Hematopoietic multipotent progenitor cell treated with erythropoietin and hydrocortisone succinate and interleukin-3 and kit ligand, for 6 days (in vitro differentiated cells): Measurements from ENCODE around the gene TPRA1.

Experiments used
- DNase-seq: peaks from one replicate; pipeline ENCODE4 v3.0.0-alpha.2; 2015

Gene TPRA1

DNA sequence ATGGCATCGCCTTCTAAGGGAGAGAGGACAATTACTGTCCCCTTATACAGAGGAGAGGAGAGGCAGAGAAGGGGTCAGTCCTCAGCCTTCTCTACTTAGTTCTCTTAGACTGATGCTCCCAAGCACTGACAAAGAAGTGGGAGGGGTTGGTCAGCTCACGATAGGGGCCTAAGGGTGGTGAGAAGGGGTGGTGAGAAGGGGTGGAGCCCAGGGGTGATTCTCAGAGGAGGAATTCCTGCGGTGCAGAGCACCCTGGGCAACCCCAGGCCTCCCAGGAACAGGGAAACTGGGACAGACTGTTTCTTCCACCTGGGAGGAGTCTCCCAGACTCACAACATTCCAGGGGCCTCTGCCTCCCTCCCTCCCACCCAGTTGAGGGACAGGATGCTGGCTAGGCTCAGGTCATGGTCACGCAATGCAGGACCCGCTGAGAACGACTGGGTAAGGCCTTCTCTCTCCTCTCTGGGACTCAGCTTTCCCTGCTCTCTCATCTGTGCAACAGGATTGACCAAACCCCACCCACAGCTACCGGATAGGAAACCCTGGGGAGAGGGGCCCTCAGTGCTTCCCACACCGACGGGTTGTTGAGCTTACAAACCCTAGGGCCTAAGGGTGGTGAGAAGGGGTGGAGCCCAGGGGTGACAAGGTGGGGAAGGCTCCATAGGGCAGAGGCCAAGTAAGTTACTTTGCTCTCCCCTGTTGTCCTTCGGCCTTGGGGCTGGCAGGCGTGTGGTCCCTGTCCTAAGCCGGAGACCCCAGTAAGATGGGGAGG lies 1.5 kb downstream of the TPRA1 start:
- DNase-seq = peak; percentile 68

DNA sequence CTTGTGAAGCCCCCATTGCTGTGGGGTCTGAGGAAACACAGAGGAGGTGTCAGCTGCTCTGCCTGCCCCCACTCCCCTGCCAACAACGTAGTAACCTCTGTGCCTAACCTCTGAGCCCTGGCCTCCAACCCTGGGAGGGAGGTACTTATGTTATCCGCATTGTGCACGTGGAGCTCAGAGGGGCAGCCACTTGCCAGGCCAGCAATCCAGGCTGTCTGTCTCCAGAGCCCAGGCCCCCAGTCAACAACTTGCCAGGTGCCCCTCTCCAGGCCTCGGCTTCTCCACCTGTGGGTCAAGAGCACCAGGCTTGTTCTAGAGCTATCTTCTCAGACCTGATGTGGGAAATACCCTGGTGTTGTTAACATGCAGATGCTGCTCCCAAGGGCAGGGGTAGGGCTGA lies 2.7 kb downstream of the TPRA1 start:
- DNase-seq = no peak

DNA sequence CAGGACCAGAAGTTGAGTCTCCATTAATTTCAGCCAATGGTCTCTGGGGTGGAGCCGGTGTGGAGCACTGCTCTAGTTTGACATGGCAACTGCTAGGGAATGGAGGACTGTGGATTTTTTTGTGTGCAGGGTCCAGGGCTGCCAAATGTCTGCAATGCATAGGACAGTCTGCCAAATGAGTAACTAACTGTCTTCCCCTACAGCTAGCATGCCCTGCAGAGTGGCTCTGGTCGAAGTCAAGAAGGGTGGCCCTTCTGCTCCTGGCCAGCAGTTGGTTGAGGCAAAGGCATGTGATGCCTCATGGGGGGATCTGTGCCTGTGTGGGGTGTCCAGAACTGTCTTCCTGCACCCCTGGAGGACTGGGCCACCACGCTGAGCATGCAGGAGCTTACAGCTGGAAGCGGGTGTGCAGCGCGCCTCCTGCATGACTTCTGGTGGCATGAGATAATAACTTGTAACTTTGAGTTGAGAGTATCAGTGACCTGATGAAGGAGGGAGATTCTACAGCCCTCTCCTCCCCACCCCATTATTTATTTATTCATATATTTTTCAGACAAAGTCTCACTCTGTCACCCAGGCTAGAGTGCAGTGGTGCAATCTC lies 4.6 kb downstream of the TPRA1 start:
- peak; percentile 84 for DNase-seq

DNA sequence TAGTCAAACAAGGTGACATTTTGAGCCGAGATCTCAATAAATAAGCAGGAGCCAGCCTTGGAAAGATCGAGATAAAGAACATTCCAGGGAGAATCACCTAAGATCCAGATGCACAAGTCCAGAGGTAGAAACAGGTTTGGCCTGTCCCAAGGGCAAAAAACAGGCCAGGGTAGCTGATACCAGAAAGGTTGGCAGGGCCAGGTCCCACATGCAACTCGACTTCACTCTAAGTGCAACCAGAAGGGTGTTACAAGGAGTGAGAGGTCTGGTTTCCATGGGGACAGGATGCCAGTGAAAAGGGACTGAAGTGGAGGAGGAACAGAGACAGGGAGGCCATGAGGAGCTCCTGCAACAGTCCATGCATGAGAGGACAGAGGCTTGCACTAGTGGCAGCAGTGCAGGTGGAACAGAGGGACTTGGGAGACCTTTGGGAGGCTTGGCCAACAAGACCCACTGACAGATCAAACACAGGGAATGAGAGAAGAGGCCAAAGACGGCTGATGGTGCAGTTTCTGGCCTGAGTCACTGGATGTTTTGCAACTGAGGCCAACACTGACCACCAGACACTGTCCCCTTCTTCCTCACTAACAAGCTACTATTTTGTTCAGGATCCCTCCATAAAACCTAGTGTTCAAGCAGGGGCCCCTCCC lies 5.2 kb downstream of the TPRA1 start:
- no peak for DNase-seq

DNA sequence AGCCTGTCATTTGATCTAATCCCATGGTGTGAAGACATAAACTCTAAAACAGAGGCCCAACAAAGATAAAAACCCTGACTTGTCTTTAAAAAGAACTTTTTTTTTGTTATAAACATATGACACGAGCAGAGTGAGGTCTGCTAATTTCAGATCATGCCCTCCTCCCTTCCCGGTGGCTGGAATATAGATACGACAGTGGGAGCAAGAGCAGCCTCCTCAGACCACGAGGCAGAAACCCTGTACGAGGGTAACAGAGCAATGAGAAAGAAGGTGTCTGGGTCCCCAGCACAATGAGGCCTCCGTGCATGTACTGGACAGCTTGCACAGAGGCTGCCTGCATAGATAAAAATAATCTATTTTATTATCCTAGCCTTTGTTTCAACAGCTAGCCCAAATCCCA lies 5.8 kb downstream of the TPRA1 start:
- peak; percentile 29 for DNase-seq

DNA sequence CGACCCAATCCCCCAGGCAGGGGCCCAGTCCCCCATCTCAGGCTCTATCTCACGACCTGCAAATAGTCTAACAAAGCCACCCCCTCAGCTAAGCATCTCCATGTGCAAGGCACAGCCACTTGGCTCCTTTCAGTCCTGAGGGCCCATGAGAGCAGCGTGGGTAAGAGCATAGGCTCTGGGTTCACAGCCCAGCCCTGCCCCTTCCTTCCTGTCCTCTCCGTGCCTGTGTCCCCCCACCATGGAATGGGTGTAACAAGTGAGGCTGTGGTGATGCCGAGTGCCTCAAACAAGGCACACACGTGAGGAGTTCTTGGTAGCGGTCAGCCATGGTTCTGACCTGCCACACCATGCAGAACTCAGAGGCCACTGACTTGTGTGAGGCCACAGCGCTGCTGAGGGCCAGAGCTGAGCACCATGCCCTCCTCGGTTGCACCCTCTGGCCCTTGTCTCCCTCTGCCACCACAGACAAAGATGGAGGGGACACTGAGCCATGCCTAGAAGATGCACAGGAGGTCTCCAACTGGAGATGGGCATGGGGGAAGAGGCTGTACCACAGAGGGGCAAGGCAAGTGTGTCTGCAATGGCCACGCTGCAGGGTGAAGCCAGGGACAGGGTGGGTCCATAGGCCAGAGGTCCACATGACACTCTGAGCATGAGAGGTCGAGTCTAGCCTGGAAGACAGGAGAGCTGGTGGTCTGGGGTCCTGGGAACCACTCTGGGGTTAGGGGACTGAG lies 10.0 kb downstream of the TPRA1 start:
- no peak for DNase-seq

DNA sequence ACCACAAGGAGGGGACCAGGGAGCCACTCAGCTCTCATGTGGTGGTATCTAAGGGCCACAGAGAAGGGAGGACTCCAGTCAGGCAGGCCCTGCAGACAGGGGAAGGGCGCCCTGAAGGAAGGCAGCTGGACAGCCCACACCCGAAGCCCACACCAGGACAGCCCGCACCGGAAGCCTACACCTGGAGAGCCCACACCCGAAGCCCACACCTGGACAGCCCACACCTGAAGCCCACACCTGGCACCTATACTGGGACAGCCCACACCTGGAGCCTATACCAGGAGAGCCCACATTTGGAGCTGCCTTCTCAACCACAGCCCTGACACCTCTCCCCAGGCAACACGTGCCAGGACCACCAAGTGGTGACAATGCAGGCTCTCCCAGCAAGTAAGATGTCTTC lies 11.7 kb downstream of the TPRA1 start:
- no peak for DNase-seq

DNA sequence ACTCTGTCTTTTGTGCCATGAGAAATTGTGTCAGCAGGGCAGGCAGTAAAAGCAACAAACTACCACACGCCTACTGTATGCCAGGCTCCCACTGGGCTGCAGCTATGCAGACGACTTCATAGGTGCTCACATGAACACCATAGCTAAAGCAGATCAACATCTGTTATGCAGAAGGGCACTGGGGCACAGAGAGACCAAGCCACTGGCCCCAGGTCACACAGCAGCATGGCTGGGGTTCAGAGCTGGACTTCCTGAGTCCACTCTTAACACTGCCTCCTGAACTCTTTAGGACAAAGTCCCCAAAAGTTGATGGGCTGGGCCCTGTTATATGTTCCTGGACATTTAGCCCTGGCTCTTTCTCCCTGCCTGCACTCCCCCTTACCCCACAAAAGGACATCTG lies 12.4 kb downstream of the TPRA1 start:
- no peak for DNase-seq

DNA sequence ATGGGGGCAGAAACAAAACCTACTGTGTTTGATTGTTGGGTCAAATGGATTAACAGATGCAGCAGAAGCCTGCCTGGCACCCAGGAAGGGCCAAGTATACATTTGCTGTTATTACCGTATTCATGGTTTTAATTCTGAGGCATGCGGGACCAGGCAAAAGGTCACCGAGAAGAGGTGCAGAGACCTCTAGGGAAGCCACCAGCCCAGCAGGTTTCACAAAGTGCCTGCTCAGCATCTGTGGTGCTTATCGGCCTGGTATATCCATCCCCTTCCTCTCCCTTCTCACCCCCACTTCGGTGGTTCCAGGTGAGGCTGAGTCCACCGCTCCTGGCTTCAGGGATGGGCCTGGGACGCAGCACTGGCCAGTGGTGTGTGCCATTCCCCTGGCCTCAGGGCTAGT lies 13.1 kb downstream of the TPRA1 start:
- DNase-seq = no peak

DNA sequence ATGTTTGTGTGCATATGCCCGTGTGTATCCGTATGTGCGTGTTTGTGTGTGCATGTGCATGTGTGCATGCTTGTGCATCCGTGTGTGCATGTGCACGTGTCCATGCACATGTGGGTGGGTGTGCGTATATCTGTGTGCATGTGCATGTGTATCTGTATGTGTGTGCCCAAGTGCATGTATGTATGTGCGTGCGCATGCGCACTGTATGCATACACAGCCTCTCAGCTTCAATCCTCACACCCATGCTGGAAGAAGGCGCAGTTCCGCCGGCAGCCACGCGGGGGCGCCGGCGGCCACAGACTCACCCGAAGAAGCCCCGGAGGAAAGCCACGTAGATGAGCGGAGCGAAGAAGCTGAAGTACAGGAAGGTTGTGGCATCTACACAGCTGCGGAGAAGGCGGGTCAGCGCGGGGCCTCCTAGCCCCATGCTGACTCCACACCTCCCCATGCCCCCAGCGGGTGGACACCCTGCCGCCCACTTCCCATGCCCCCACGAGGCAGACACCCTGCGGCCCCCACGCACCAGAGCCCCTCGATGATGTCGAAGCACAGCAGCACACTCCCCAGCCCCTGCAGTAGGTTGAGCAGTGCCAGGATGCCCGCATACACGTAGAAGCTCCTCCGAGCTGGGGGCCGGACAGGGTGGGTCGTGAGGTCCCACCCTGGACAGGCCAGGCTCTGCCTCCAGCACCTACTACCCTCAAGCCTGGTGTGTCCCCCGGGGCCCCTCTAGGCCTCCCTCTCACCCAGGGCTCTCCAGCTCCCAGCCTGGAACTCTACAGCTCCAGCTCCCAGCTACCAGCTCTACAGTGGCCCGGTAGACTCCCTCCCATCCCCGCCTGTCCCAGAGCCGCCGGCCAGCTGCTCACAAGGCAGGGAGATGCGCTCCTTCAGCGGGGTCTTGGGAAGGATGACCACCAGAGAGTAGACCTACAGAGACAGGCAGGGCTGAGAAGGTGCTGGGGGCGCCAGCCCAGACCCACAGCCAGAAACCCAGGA lies 15.4 kb downstream of the TPRA1 start:
- peak; percentile 92 for DNase-seq

DNA sequence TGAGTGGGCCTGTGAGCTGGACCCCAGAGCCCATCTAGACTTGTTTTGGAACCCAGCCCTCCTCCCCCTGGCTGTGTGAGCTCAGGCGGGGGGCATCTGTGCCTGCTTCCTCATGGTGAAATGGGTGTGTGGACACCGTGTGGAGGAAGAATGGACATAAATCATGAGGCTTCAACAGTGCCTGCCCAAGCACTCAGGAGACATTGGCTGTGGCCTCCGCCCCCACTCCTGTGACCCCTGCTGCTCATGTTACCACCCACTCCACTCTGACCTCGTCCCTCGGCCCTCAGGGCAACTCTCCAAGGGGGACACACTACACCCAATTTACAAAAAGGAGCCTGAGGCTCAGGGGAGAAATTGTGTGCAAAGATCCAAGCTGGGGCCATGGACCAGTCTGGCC lies 16.6 kb downstream of the TPRA1 start:
- no peak for DNase-seq

DNA sequence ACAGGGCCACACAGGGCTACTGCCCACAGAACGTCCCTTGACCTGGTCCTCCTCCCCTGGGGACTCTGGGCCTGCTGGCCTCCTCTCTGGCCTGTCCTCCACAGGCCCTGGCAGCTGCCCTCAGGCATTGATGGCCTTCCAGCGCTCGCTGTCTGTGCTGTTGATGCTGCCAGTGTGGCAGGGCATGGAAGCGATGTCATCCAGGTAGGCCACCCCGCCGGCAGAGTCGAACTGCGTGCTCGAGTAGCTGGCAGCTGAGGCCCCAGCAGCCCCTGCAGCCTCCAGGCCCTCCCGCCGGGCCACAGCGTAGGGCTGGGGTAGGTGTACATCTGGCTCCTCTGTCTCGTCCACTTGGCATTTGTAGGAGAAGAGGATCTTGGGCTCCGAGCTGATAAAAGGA lies 17.1 kb downstream of the TPRA1 start:
- no peak for DNase-seq

DNA sequence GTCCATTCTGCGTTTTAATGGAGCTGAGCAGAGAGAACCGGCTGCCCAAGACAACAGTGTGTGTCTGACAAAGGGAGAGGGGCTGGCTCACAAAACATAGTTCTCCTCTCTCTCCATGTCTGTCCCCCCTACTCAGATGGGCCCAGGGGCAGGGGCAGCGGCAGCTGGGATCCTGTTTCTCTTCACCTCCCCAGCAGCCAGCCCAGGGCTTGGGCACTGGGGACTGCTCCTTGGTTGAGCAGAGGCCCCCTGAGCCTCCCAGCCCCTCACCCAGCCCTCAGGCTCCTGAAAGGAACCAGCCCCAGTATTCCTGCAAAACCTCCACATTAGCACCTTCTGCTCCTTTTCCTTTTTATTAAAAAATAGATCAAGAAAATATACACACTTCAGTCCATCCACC lies 17.8 kb downstream of the TPRA1 start:
- no peak for DNase-seq

DNA sequence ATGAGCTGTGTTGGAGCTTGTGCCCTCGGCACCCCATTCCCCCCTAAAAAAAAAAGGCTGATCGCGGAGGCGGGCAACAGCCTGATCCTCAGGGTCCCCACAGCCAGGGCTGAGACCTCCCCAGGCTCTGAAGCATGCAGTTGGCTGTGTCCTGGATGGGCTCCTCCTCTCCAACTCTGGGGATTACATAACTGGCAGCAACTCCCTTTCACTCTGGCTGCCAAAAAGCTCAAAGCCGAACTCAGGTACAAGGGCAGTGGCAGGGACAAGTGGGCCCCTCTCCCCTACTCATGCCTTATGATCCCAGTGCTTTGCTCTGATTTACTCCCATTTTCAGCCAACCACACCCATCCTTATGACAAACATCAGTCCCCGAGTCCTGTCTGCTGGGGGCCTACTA lies 18.3 kb downstream of the TPRA1 start:
- DNase-seq = no peak

DNA sequence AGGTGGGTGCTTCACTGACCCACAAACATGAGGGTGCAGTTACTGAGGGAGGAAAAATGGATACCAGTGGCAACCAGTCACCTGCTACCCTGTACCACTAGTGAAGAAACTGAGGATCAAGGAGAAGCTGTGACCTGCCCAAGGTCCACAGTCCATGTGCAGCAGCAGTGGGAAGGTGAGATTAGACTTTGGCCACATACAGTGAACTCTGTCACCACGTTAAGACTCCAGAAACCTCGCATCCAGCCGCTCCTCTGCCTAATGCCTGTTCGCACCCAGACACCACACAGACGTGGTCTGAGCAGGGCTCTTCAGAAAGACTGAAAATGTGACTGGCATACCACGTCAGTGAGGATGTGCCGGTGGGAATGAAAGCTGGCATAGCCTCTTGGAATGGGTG lies 20.0 kb downstream of the TPRA1 start:
- no peak for DNase-seq

DNA sequence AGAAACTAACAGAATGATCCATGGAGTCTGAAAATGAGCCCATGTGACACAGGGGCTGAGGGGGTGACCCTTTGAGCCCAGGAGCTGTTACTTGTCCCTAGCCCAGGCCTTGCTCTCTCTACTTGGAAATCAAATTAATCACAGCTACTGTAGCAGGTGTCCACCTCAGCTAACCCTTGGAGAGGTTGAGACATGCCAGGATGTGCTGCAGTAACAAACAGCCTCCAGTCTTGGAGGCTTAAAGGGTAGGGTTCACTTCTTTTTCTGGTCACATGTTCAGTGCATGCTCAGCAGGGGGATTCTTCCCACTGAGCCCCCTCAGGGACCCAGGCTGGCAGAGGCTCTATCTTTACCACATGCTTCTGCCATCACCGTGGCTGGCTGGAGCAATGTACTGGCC lies 21.4 kb downstream of the TPRA1 start:
- DNase-seq = no peak

DNA sequence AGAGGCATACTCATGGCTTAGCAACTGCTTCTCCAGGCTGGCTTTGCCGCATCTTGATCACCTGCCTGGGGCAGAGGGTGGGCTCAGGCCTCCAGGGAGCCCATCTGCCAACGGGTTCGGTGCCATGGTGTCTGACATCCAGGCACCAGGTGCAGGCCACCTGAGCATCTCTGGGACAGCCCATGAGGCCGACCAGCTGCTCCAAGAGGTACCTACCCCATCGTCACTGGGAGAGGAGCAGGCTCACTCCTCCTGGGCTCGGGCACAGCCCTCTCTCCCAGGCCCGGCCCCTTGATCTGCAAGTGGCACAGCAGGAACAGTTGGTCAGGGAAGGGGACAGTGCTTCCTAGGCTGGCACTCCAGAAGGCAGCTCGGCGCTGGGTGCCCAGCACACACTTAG lies 21.9 kb downstream of the TPRA1 start:
- DNase-seq = no peak

DNA sequence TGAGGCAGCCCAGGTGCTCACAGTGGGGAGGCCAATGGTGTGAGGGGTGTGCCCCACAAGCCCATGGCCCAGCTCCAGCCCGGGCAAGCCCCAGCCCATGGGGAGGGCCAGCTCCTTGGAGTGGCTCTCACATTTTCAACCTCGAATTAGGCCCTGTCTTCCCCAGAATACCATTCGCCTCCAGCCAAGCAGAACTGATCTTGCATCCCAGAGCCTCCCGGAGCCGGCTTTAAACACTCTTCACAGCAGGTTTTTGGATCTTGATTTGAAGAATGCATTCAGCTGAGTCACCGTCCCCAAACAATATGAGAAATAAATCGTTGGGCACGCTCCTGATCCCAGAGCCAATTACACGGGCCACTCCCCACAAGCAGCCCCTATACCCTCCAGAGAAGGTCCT lies 23.7 kb downstream of the TPRA1 start:
- DNase-seq = no peak

DNA sequence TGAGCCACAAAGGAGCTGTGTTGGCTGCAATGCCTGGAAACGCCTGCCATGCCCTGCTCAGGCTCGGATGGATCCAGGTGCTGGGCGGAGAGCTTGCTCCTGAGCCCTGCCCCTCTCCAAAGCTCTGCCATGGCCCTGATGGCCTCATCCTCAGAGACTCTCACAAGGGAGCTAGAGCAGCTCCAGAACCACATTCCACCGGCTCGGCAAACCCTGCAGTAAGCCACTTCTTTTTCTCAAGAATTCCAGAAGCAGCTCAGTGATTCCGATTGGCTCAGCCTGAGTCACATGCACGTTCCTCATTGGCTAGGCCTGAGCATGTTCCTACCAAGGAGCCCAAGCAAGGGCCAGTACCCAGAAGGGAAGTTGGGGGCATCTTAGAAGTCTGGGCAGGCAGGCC lies 24.8 kb downstream of the TPRA1 start:
- no peak for DNase-seq

DNA sequence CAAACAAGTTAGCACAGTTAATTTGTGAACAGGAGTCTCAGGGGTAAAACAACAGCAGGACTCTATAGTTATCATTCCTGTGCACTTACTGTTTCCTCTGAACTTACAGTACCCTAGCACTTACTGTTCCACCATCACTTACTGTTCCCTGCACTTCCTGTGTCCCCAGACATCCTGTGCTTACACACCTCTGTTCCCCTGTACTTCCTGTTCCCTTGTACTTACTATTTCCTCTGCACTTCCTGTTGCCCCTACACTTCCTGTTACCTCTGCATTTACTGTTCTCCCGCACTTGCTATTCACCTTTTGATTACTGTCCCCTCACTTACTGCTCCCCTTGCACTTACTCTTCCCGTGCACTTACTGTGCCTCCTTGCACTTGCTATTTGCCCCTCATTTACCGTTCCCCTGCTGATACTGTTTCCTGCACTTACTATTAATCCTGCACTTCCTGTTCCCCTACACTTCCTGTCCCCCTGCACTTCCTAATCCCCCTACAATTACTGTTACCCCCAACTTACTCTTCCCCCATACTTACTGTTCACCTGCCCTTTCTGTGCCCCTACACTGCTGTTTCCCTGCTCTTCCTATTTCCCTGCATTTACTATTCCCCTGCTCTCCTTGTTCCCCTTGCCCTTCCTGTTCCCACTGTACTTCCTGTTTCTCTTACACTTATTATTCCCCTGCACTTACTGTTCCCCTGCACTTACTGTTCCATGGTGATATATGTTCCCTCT lies 30.3 kb downstream of the TPRA1 start:
- DNase-seq = no peak

DNA sequence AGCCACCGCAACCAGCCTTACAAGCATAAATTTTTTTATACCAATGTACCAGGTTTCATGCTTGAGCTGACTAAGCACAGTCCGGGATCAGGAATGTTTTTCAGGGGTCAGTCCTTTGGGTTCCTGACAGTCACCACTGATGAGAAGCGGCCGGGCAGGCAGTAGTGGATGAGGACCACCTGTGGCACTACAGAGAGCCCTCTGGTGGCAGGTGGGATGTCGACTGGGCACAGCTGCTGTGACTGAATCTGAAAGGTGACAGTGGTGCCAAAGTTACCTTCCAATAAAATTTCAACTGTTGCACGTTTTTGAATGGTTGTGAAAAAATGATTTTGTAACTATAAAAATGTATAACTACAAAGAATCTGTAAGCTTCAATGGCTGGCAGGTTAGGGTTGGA lies 34.0 kb downstream of the TPRA1 start:
- no peak for DNase-seq

DNA sequence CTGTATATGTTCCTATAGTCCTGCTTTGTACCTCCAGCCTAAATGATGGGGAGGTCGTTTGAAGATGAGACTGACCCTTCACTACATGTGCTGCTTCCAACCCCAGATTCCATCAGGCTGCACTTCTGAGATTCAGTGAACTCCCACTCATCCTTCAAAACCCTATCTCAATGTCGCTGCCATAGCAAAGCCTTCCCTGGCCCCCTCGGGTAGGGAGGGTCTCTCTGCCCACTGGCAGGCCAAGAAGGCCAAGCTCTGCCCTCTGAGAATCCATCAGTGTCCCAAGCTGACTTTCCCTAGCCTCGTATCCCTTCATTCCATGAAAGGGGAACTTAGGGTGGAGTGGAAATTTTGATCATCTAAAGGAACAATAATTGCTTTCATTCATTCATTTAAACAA lies 35.4 kb downstream of the TPRA1 start:
- no peak for DNase-seq
